HG03521 (cell line): ENCODE measurements around the gene SERPINB2.
"Not testable (repeated sequence)": the region's sequence is repeated elsewhere in the genome, so short reads cannot be mapped to it uniquely, and the experiment has no call there.

Source experiments
- ATAC-seq: cut with Tn5 transposase; IDR thresholded peaks from one replicate; pipeline ENCODE4 v1.9.1; 2021; ENCODE audit warnings: mild to moderate bottlenecking, moderate library complexity; ENCODE audit not compliant: unreplicated experiment

SERPINB2 gene

GRCh38 chr18:63930773-63931354 lies 43.4 kb downstream of the SERPINB2 start:
- ATAC-seq, result no peak

- peak; percentile 99 for ATAC-seq
Observed at GRCh38 chr18:63936156-63936931, 48.8 kb downstream of the SERPINB2 start.

DNA sequence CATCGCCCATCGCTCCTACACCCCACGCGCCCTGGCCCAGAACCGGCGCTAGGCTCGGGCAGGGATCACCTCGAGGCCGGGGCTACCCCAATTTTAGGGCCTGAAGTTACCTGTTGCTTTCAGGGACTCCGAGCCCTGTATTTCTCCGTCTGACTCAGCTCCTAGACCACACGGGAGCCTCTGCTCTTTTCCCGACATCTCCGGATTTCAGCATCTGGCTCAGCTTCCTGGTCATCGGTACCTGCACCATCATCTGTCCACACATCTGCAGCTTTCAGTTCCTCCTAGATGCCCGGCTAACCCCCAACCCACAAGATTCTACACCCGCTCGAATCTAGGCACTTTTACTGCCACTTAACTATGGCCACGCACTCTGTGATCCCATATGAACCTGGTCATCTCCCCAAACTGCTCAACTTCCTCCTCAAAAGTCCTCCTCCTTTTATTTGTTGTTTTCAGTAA lies 49.5 kb downstream of the SERPINB2 start:
- ATAC-seq, result peak; percentile 8

- no peak for ATAC-seq
Observed at GRCh38 chr18:63940008-63940407, 52.5 kb downstream of the SERPINB2 start.

DNA sequence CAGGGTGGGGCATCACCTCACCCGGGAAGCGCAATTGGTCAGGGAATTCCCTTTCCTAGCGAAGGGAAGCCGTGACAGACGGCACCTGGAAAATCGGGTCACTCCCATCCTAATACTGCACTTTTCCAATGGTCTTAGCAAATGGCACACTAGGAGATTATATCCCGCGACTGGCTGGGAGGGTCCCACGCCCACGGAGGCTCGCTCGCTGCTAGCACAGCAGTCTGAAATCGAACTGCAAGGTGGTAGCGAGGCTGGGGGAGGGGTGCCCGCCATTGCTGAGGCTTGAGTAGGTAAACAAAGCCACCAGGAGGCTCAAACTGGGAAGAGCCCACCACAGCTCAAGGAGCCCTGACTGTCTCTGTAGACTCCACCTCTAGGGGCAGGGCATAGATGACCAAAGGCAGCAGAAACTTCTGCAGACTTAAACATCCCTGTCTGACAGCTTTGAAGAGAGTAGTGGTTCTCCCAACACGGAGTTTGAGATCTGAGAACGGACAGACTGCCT lies 53.1 kb downstream of the SERPINB2 start:
- ATAC-seq, result not testable (repeated sequence)

DNA sequence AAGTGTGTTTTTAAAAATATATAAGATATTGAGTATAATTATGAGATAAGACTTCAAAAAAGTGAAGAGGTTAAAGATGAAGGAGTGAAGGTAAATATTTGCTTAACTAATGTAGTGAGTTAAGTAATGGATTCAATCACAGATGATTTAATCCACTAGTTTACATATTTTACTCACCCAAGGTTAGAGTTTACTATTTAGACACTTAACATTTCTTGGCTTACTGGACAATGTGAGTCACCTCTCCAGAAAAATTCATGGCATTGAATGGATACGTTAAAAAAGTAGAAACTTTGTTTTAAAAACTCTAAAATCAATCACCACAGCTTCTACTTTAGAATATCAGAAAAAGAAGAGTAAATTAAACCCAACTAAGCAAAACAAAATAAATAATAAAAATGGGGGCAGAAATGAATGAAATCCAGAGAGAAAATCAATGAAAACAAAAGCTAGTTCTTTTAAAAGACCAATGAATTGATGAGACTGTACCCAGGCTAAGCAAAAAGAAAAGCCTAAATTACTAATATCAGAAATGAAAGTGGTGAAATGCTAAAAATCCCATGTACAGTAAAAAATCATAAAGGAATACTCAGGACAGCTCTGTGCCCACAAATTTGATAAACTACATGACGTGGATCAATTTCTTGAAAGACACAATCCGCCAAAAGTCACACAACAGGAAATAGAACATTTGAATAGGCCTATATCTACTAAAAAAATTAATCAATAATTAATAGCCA lies 59.7 kb downstream of the SERPINB2 start:
- no peak for ATAC-seq

DNA sequence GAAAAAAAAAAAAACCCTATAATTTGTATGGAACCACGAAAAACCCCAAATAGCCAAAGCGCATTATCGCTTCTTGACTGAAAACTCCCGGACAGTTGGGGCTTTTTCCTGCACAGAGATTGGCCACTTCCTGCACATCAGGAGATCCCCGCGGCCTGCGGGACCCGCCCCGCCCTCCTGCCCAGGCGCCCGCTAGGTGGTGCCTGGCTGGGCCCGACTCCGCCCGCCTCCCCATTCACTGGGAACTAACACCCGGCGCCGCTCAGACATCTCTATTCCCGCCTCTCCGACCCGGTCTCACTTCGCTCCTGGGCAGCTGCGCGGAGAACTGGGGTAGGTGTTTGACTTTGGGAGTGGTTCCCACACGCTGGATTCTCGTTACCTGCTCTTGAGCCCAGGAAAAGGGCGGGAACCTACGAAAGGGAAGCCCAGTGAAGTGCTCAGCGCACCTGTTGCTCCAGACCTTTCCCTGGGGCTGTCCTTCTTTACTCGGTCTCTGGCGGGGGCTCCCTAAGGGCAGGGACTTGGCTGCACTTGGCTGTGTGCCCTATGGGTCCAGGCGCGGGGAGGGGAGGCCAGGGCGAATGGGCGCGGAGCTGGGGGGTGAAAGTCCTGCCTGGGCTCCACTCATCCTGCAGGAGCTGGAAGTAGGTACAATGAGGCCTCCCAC lies 61.7 kb downstream of the SERPINB2 start, which contains the start of gene HMSD:
TSS of gene HMSD (plus strand) at position 234 of the 670 bp plus-strand sequence. CDS start 4,155 bp downstream, outside the sequence.
- peak; percentile 95 for ATAC-seq

GRCh38 chr18:63951302-63951705 lies 63.8 kb downstream of the SERPINB2 start:
- ATAC-seq, result peak; percentile 37
